Adrenal gland (tissue), 12 donors: ENCODE results near the gene DSE. TPM values are rescaled to one million over a fixed set of nuclear protein-coding genes. Genes with fewer than 3 reads are reported as not detected.

ENCODE experiments used
- DNase-seq, 7 donors: peaks; one replicate each; pipeline ENCODE4 v3.0.0-alpha.2; 2019 to 2020
- H3K27ac ChIP-seq, 5 donors: fragments of 200-600 bp; sonication (generic) in 4 of 5; 1 replicate in 3 of 5; 2 replicates in 2 of 5; pipeline versions ENCODE4 v1.5.1 to v1.8.0; 2016 to 2020; ENCODE audit warnings: mild to moderate bottlenecking in 1 of 5
- H3K27me3 ChIP-seq: fragments of 200-600 bp; 2 replicates; pipeline ENCODE4 v1.8.0; 2021
- H3K36me3 ChIP-seq, 2 donors: fragments of 200-600 bp; replicated peaks in 1 of 2; 1 replicate in 1 of 2; 2 replicates in 1 of 2; pipeline versions ENCODE4 v1.5.1 to v1.8.0; 2018 to 2022
- H3K4me1 ChIP-seq, 2 donors: fragments of 200-600 bp; replicated peaks in 1 of 2; 1 replicate in 1 of 2; 2 replicates in 1 of 2; pipeline versions ENCODE4 v1.5.1 to v1.8.0; 2018 to 2021
- H3K4me3 ChIP-seq, 4 donors: fragments of 200-600 bp; sonication (generic) in 3 of 4; one replicate each; pipeline ENCODE4 v1.5.1; 2016 to 2018
- H3K9me3 ChIP-seq, 3 donors: fragments of 200-600 bp; sonication (generic) in 1 of 3; replicated peaks in 1 of 3; 1 replicate in 2 of 3; 2 replicates in 1 of 3; pipeline versions ENCODE4 v1.5.1 to v1.8.0; 2016 to 2021
- POLR2A ChIP-seq, 2 donors: fragments of 450-650 bp; IDR thresholded peaks; one replicate each; pipeline ENCODE4 v1.6.1; 2017; ENCODE audit warnings: antibody characterized with exemption in 2 of 2, mild to moderate bottlenecking in 2 of 2, moderate library complexity in 1 of 2
- WGBS, 4 donors: extraction: QIAGEN DNeasy Blood & Tissue Kit in 2 of 4; methylation state at CpG; one replicate each; pipeline versions ENCODE4 v1.1.5 to v1.1.7; 2013 to 2017; 5-methylcytosine and 5-hydroxymethylcytosine counted together
- intact Hi-C, 2 donors: fragments of 100-400 bp; cut with DNase I; formaldehyde crosslinking; loops; one replicate each; pipeline versions ENCODE4 v1.14.1 to v1.15.0; 2022 to 2023
- polyA plus RNA-seq, 3 donors: library from polyadenylated mRNA; stranded (reverse); fragments of 200-250 nt in 2 of 3; fragments of 350-450 nt in 1 of 3; fragmentation: Illumina TruSeq in 1 of 3; extraction: RNeasy Lipid Tissue Mini Kit (QIAGEN cat#74804) in 1 of 3; gene quantifications; one replicate each; pipeline ENCODE4 v1.2.3, GENCODE V29; 2013 to 2014
- total RNA-seq, 9 donors: library from RNA; depleted of rRNA in 4 of 9; stranded (reverse); fragments of >200 nt in 4 of 9; fragments of 120-200 nt in 1 of 9; fragmentation: NEBNext Ultra II Directional in 1 of 9; extraction: Animal tissue kit (Norgen Biotek cat#: 25700) in 1 of 9; gene quantifications; one replicate each; pipeline versions ENCODE4 v1.1.0 to v1.2.4, GENCODE V29; 2013 to 2023
- TF ChIP-seq, protein P1 (sequence below), 6 experiments: fragments of 450-650 bp in 4 of 6; fragments of 200-600 bp in 2 of 6; sonication (generic) in 1 of 6; IDR thresholded peaks; 1 replicate in 5 of 6; 2 replicates in 1 of 6; pipeline versions ENCODE4 v1.5.1 to v1.8.0; 2016 to 2021; ENCODE audit warnings: antibody characterized with exemption in 6 of 6, mild to moderate bottlenecking in 2 of 6, moderate library complexity in 1 of 6
- donor health status: healthy with polysubstance abuse.
- donor health status: Bipolar disorder and iron deficiency.
- donor health status: DM: yes; HTN: yes; CAD: no.
- donor health status: DM: no; HTN: no; CAD: no.
- donor health status: DM: no; HTN: no; CAD: no.
- donor health status: DM: yes; HTN: yes; CAD: no.

DSE gene
- total and polyA plus RNA-seq, 12 donors: 7.7 to 67.4 (median 35.0) TPM

DNA sequence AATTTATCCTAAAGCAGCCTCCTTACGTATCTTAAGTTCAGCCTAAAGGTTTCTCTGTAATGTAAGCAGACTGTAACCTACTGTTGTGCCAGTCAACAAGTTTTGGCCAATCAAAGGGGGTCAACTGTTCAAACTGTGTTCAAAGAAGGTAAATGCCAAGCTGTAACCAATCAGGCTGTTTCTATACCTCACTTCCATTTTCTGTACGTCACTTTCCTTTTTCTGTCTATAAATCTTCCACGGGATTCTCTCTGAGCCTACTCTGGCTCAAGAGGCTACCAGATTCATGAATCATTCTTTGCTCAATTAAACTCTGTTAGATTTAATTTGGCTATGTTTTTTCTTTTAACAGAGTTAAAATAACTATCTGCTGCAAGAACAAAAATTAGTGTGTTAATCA lies 85.4 kb downstream of the DSE start:
- no peaks in the 10 kb centered on the region for H3K36me3 ChIP-seq
- peaks cover 0 to 5% of the 10 kb centered on the region in 2 donors for H3K4me1 ChIP-seq
- no peaks in the 10 kb centered on the region for H3K9me3 ChIP-seq
- 74 to 82% (median 78%) methylated on average over 3 of the region's 3 CpGs for WGBS, 4 donors
- intact Hi-C loops: no loop called here
- H3K4me3 ChIP-seq: no peak overlapping the region
- TF ChIP-seq POLR2A (IDR thresholded peaks at IDR 0.05): no peak
- TF ChIP-seq, protein P1, sequence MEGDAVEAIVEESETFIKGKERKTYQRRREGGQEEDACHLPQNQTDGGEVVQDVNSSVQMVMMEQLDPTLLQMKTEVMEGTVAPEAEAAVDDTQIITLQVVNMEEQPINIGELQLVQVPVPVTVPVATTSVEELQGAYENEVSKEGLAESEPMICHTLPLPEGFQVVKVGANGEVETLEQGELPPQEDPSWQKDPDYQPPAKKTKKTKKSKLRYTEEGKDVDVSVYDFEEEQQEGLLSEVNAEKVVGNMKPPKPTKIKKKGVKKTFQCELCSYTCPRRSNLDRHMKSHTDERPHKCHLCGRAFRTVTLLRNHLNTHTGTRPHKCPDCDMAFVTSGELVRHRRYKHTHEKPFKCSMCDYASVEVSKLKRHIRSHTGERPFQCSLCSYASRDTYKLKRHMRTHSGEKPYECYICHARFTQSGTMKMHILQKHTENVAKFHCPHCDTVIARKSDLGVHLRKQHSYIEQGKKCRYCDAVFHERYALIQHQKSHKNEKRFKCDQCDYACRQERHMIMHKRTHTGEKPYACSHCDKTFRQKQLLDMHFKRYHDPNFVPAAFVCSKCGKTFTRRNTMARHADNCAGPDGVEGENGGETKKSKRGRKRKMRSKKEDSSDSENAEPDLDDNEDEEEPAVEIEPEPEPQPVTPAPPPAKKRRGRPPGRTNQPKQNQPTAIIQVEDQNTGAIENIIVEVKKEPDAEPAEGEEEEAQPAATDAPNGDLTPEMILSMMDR (IDR thresholded peaks at IDR 0.05): no peak
- DNase-seq: no peak
- H3K27me3 ChIP-seq: no peaks in the 10 kb centered on the region
- H3K27ac ChIP-seq: no peak overlapping the region

- Histone ChIP-seq H3K4me1 (peaks cover 3 to 7% of the 10 kb centered on the region in 2 donors), H3K36me3 (no peaks in the 10 kb centered on the region), H3K4me3 (no peak overlapping the region), H3K9me3 (no peaks in the 10 kb centered on the region), H3K27me3 (no peaks in the 10 kb centered on the region), H3K27ac (no peak overlapping the region)
- TF ChIP-seq, protein P1 (IDR thresholded peaks at IDR 0.05): no peak
- TF ChIP-seq POLR2A (IDR thresholded peaks at IDR 0.05): no peak
- DNase-seq: no peak
- intact Hi-C loops: no loop called here
- 69 to 86% (median 74%) methylated on average over 2 of the region's 2 CpGs for WGBS, 4 donors
These were observed 86.2 kb downstream of the DSE start for GRCh38 chr6:116456927-116457326.

DNA sequence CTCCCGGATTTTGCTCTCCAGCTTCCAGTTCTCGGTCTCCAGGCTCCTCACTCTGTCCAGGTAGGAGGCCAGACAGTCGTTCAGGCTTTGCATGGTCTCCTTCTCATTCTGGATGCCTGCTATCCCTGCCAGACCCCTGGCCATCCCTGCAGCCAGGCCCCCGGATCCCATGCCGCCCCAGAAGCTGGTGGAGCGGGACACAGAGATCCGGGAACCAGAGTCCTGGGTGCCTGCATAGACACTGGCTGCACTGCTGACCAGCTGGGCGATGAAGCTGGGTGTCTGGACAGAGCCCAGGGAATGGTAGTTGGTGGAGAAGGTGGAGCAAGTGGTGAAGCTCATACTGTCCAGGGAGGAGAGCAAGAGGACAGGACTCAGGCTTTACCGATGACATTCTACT lies 87.5 kb downstream of the DSE start:
- 83 to 89% (median 86%) methylated on average over 7 to 9 of the region's 9 CpGs for WGBS, 4 donors
- Histone ChIP-seq H3K4me3 (no peak overlapping the region), H3K9me3 (no peaks in the 10 kb centered on the region), H3K27me3 (no peaks in the 10 kb centered on the region), H3K36me3 (no peaks in the 10 kb centered on the region), H3K27ac (no peak overlapping the region), H3K4me1 (peaks cover 7 to 14% of the 10 kb centered on the region in 2 donors)
- no peak for DNase-seq
- intact Hi-C loops: no loop called here
- TF ChIP-seq, protein P1 (IDR thresholded peaks at IDR 0.05): no peak
- TF ChIP-seq POLR2A (IDR thresholded peaks at IDR 0.05): no peak

DNA sequence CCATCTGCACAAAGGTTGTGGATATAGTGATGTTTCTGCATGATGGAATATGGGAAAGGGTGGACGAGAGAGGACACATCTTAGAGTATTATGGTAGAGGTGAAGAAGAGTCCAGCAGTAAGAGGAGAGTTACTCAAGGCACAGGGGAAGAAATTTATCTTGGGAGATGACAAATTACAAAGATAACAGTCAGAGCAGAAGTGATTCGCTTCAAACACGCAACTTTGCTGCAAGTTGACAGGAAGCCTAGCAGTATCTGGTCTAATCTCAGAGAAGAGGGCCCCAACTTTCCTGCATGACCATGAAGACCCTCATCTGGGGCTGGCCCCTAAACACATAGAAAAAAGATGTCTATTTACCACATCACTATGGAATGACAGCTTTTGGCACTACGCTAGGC lies 89.2 kb downstream of the DSE start:
- H3K9me3 ChIP-seq: no peaks in the 10 kb centered on the region
- H3K4me3 ChIP-seq: no peak overlapping the region
- intact Hi-C loops: no loop called here
- 68 to 78% (median 72%) methylated on average over 4 of the region's 4 CpGs for WGBS, 4 donors
- H3K4me1 ChIP-seq: peaks cover 7 to 14% of the 10 kb centered on the region in 2 donors
- H3K27ac ChIP-seq: no peak overlapping the region
- DNase-seq: no peak
- no peaks in the 10 kb centered on the region for H3K36me3 ChIP-seq
- no peak for TF ChIP-seq POLR2A (IDR thresholded peaks at IDR 0.05)
- TF ChIP-seq, protein P1 (IDR thresholded peaks at IDR 0.05): no peak
- H3K27me3 ChIP-seq: no peaks in the 10 kb centered on the region
